ENCODE data around the gene RBKS. TPM values are rescaled to one million over a fixed set of nuclear protein-coding genes. Genes with fewer than 3 reads are reported as not detected.
A peak's percentile ranks its signal among the peaks of the same experiment; 100 is the strongest.

RBKS gene
- total RNA-seq, 4 donors from 2014 or later: 26.1 to 35.4 (median 33.1) TPM; not detected in 1

DNA sequence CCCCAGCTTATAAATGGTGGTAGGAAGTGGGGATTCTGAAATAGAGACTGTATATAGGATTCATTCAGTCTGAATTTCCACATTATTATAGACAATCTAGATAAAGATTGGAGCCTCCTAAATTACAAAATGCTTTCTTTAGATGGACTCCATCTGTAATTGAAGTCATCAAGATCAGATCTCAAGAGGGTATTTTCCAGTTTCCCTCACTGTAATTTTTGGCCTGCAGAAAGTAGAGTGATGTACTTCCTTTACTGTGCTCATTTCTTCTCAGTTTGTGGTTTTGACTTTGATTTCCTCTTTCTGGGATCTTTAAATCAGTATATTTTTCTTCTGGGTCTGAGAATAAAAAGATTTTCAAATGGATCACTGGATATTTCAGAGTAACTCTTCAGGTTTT is 7.5 kb upstream of the RBKS start:
- peaks cover 0 to 25% (median 0%) of the 10 kb centered on the region in 3 donors for H3K36me3 ChIP-seq
- H3K27ac ChIP-seq: no peak overlapping the region

DNA sequence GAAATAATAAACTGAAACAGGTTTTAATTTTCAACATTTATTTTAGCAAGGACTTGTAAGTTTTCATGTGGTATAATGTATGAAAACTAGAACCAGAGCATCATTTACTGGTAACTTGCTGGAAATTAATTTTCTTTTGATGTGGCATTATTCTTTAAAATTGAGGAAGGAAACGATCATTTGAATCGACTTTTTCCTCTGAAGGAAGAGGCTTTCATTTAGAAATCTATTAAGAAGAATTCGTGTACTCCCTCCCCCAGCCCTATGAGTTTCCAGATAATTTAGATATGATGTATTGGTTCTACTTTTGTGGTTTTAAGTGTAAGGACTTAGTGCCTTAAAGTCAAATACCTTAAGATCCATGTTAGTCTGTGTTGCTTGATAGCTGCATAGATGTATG is 2.8 kb upstream of the RBKS start:
- TF ChIP-seq, protein P1, sequence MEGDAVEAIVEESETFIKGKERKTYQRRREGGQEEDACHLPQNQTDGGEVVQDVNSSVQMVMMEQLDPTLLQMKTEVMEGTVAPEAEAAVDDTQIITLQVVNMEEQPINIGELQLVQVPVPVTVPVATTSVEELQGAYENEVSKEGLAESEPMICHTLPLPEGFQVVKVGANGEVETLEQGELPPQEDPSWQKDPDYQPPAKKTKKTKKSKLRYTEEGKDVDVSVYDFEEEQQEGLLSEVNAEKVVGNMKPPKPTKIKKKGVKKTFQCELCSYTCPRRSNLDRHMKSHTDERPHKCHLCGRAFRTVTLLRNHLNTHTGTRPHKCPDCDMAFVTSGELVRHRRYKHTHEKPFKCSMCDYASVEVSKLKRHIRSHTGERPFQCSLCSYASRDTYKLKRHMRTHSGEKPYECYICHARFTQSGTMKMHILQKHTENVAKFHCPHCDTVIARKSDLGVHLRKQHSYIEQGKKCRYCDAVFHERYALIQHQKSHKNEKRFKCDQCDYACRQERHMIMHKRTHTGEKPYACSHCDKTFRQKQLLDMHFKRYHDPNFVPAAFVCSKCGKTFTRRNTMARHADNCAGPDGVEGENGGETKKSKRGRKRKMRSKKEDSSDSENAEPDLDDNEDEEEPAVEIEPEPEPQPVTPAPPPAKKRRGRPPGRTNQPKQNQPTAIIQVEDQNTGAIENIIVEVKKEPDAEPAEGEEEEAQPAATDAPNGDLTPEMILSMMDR (IDR thresholded peaks at IDR 0.05): no peak
- no peak for TF ChIP-seq POLR2A (IDR thresholded peaks at IDR 0.05)
- Histone ChIP-seq H3K27me3 (no peaks in the 10 kb centered on the region), H3K4me3 (no peak overlapping the region), H3K27ac (no peak overlapping the region), H3K36me3 (peaks cover 0 to 11% (median 0%) of the 10 kb centered on the region in 3 donors), H3K9me3 (no peaks in the 10 kb centered on the region), H3K4me1 (peaks cover 3 to 9% (median 3%) of the 10 kb centered on the region in 4 donors)
- DNase-seq: no peak

More for the DNA sequence above, 7.5 kb upstream of the RBKS start:
- DNase-seq: no peak
- TF ChIP-seq, protein P1 (IDR thresholded peaks at IDR 0.05): no peak
- TF ChIP-seq POLR2A (IDR thresholded peaks at IDR 0.05): no peak
- H3K27me3 ChIP-seq: no peaks in the 10 kb centered on the region
- H3K4me3 ChIP-seq: no peak overlapping the region
- no peaks in the 10 kb centered on the region for H3K4me1 ChIP-seq
- no peaks in the 10 kb centered on the region for H3K9me3 ChIP-seq

DNA sequence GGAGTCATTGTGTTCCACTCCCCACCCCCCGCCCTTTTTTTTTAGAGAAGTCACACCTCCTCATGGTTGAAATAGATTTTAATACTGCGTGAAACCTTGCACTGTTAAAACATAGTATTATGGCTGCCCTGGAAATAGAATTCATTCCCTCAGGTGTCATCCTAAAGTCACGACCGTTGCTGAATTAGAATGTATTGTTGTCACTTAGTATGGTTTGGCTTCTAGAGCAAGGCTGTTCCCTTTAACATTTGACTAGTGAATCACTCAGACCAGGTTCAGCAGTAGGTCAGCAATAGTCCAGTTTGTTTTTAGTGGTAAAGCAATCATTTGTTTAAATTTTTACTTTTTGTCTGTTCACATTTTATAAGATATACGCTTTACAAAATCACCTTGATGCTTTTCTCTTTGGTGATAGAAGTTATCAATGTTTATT is 1.5 kb upstream of the RBKS start:
- Histone ChIP-seq H3K4me1 (peaks cover 3 to 9% (median 3%) of the 10 kb centered on the region in 4 donors), H3K27me3 (no peaks in the 10 kb centered on the region), H3K9me3 (no peaks in the 10 kb centered on the region), H3K27ac (peak overlapping the region in 2 of 4 donors; percentile 87 to 94), H3K4me3 (peak overlapping the region in 2 of 4 donors; percentile 80), H3K36me3 (peaks cover 0 to 9% (median 0%) of the 10 kb centered on the region in 3 donors)
- DNase-seq: no peak
- TF ChIP-seq POLR2A (IDR thresholded peaks at IDR 0.05): no peak
- TF ChIP-seq, protein P1 (IDR thresholded peaks at IDR 0.05): no peak

DNA sequence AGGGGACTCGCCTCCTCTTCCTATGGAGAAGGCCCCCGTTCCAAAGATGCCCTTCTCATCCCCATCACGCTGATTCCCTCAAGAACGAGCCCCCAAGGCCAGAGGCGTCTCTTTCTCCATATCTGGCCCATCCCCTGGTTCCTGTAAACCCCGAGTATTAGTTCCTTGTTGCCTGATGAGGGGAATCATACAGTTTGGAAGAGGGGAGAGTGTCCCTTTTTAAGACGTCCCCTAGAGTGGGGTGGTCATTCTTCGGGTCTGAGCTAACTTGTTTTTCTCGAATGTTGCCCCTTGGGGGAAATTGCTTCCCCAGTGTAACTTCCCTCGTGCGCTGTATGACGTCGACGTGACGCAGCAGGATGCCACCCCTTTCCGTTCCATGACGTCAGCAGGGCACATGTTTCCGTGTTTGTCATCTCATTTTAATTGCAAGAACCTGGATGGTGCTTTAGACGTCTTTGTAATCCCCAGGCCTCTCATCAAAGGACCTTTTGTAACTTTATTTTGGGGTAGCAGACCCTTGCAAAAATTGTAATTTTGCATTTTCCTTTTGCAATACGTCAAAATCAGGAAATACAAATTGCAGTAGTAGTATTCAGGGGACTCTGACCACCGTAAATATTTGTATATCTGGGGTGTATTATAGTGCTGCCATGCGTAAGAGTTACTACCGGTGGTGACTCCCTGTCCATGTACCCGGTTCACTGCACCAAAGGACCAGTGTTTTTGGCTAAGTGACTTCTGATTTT is 911 bp upstream of the RBKS start:
- Histone ChIP-seq H3K27ac (peak overlapping the region; percentile 87 to 98 (median 94)), H3K4me1 (peaks cover 3 to 9% (median 3%) of the 10 kb centered on the region in 4 donors), H3K27me3 (no peaks in the 10 kb centered on the region), H3K4me3 (peak overlapping the region; percentile 61 to 80 (median 78)), H3K36me3 (peaks cover 0 to 3% (median 0%) of the 10 kb centered on the region in 3 donors), H3K9me3 (no peaks in the 10 kb centered on the region)
- peak; percentile 72 to 94 (median 89) for DNase-seq
- no peak for TF ChIP-seq POLR2A (IDR thresholded peaks at IDR 0.05)
- TF ChIP-seq, protein P1 (IDR thresholded peaks at IDR 0.05): peak in 1 of 6 experiments; percentile 2

DNA sequence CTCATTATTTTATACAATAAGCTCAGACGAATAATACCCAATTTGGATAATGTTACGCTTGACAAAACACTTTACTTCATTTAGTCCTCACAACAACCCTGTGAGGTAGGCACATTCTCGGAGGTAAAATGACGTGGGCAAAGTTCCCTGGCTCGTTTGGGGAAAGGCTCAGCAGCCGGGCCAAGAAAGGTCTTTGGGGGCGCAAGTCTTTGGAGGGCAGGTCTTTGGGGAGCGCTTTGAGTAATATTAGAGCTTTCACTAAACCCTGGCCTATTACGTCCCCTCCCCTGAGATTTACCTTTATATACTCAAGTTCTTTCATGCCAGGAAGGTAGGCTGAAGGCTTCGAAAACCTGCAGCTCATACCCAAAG is 427 bp downstream of the RBKS start:
- no peak for TF ChIP-seq POLR2A (IDR thresholded peaks at IDR 0.05)
- TF ChIP-seq, protein P1 (IDR thresholded peaks at IDR 0.05): no peak
- DNase-seq: peak in 1 of 3 donors; percentile 51
- Histone ChIP-seq H3K27ac (peak overlapping the region; percentile 87 to 98 (median 94)), H3K4me3 (peak overlapping the region; percentile 61 to 80 (median 78)), H3K9me3 (no peaks in the 10 kb centered on the region), H3K27me3 (no peaks in the 10 kb centered on the region), H3K36me3 (no peaks in the 10 kb centered on the region), H3K4me1 (peaks cover 3 to 17% (median 3%) of the 10 kb centered on the region in 4 donors)

All from Peyer's patch (tissue), 4 donors.